ENCODE results near the gene PXDN.

Gene PXDN

GRCh38 chr2:1745171-1746023, 1.1 kb upstream of the PXDN start:
- peak overlapping the region; percentile 83 for H3K27ac ChIP-seq
- no peak for TF ChIP-seq CTCF (conservative IDR thresholded peaks at IDR 0.05)

- peak overlapping the region; percentile 83 for H3K27ac ChIP-seq
- no peak for TF ChIP-seq CTCF (conservative IDR thresholded peaks at IDR 0.05)
Observed at GRCh38 chr2:1744151-1744445, 217 bp downstream of the PXDN start.

GRCh38 chr2:1743396-1744150, 742 bp downstream of the PXDN start:
- H3K27ac ChIP-seq: peak overlapping the region; percentile 83
- TF ChIP-seq CTCF (conservative IDR thresholded peaks at IDR 0.05): no peak

- H3K27ac ChIP-seq: peak overlapping the region; percentile 83
Observed at GRCh38 chr2:1742681-1743395, 1.5 kb downstream of the PXDN start.

GRCh38 chr2:1742301-1742680, 2.0 kb downstream of the PXDN start:
- no peak for TF ChIP-seq CTCF (conservative IDR thresholded peaks at IDR 0.05)
- H3K27ac ChIP-seq: peak overlapping the region; percentile 83

More at GRCh38 chr2:1742681-1743395, 1.5 kb downstream of the PXDN start:
- TF ChIP-seq CTCF (conservative IDR thresholded peaks at IDR 0.05): peak; percentile 80

- no peak for TF ChIP-seq CTCF (conservative IDR thresholded peaks at IDR 0.05)
Observed at GRCh38 chr2:1741851-1742250, 2.5 kb downstream of the PXDN start.

More at GRCh38 chr2:1741851-1742250, 2.5 kb downstream of the PXDN start:
- H3K27ac ChIP-seq: no peak overlapping the region

All from VCaP (cell line).